HepG2 (cell line): Measurements from ENCODE around the gene TNS1. TPM values are rescaled to one million over a fixed set of nuclear protein-coding genes. Genes with fewer than 3 reads are reported as not detected.
A peak's percentile ranks its signal among the peaks of the same experiment; 100 is the strongest.

ENCODE experiments used
- ATF7-NPFF ChIP-seq: sonication (generic); formaldehyde crosslinking; IDR thresholded peaks from 2 replicates; pipeline ENCODE4 v1.8.1; 2023; ENCODE audit warnings: mild to moderate bottlenecking, low read depth, missing genetic modification reagents, moderate library complexity
- DBP ChIP-seq: sonication (generic); formaldehyde crosslinking; IDR thresholded peaks from 2 replicates; pipeline ENCODE4 v1.4.0; 2020; ENCODE audit warnings: missing genetic modification reagents; ENCODE audit errors: not compliant biosample characterization
- E2F1 ChIP-seq: sonication (generic); formaldehyde crosslinking; IDR thresholded peaks from 2 replicates; pipeline ENCODE4 v1.5.0; 2020; ENCODE audit warnings: missing genetic modification reagents
- ELF1 ChIP-seq: sonication (generic); formaldehyde crosslinking; IDR thresholded peaks from 2 replicates; pipeline ENCODE4 v1.4.0; 2020; ENCODE audit warnings: missing genetic modification reagents
- HES4 ChIP-seq: sonication (generic); formaldehyde crosslinking; IDR thresholded peaks from 2 replicates; pipeline ENCODE4 v1.9.0; 2021; ENCODE audit warnings: mild to moderate bottlenecking, missing genetic modification reagents, borderline replicate concordance
- HNF4A ChIP-seq: sonication (generic); formaldehyde crosslinking; IDR thresholded peaks from 2 replicates; pipeline ENCODE4 v1.4.0; 2020; ENCODE audit warnings: missing genetic modification reagents
- KLF12 ChIP-seq: sonication (generic); formaldehyde crosslinking; IDR thresholded peaks from 2 replicates; pipeline ENCODE4 v1.4.0; 2020; ENCODE audit warnings: missing genetic modification reagents, borderline replicate concordance
- NR2F1 ChIP-seq, 2 experiments: fragments of 450-650 bp in 1 of 2; formaldehyde crosslinking in 1 of 2; IDR thresholded peaks; 2 replicates each; pipeline versions ENCODE4 v1.5.0 to v1.6.1; 2016 to 2020; ENCODE audit warnings: mild to moderate bottlenecking in 1 of 2, missing compliant biosample characterization in 1 of 2, missing genetic modification reagents in 1 of 2, moderate library complexity in 1 of 2
- POLR2AphosphoS2 ChIP-seq: IDR thresholded peaks from 2 replicates; pipeline ENCODE4 v1.6.1; 2011; ENCODE audit warnings: low read depth, low read length, improper control_type of control experiment
- RAD51 ChIP-seq: fragments of 450-650 bp; IDR thresholded peaks from 2 replicates; pipeline ENCODE4 v1.6.1; 2016; ENCODE audit warnings: borderline replicate concordance
- RFX5 ChIP-seq: IDR thresholded peaks from 2 replicates; pipeline ENCODE4 v1.6.1; 2011; ENCODE audit warnings: low read depth, low read length, improper control_type of control experiment
- SOX6 ChIP-seq, 2 experiments: fragments of 450-650 bp in 1 of 2; sonication (generic) in 1 of 2; formaldehyde crosslinking in 1 of 2; IDR thresholded peaks; 2 replicates each; pipeline versions ENCODE4 v1.4.0 to v1.6.1; 2017 to 2020; ENCODE audit warnings: antibody characterized with exemption in 1 of 2, mild to moderate bottlenecking in 1 of 2, missing genetic modification reagents in 1 of 2
- TERF1 ChIP-seq: sonication (generic); formaldehyde crosslinking; IDR thresholded peaks from 2 replicates; pipeline ENCODE4 v1.8.0; 2022; ENCODE audit warnings: mild to moderate bottlenecking, missing genetic modification reagents, moderate library complexity
- THAP7 ChIP-seq: sonication (generic); formaldehyde crosslinking; IDR thresholded peaks from 2 replicates; pipeline ENCODE4 v1.8.1; 2023; ENCODE audit warnings: mild to moderate bottlenecking, missing genetic modification reagents
- ZFAT ChIP-seq: sonication (generic); formaldehyde crosslinking; conservative IDR thresholded peaks from 2 replicates; pipeline ENCODE4 v1.8.1; 2023; ENCODE audit warnings: missing genetic modification reagents, inconsistent platforms
- ZFP36L1 ChIP-seq: sonication (generic); formaldehyde crosslinking; IDR thresholded peaks from 2 replicates; pipeline ENCODE4 v1.8.0; 2022; ENCODE audit warnings: mild to moderate bottlenecking, missing genetic modification reagents, moderate library complexity
- ZFP41 ChIP-seq: sonication (generic); formaldehyde crosslinking; IDR thresholded peaks from 2 replicates; pipeline ENCODE4 v1.4.0; 2020; ENCODE audit warnings: mild to moderate bottlenecking, missing genetic modification reagents, borderline replicate concordance
- ZNF431 ChIP-seq: sonication (generic); formaldehyde crosslinking; IDR thresholded peaks from 2 replicates; pipeline ENCODE4 v1.9.0; 2022; ENCODE audit warnings: missing genetic modification reagents, low read depth, mild to moderate bottlenecking, borderline replicate concordance
- polyA plus RNA-seq, 8 experiments: library from polyadenylated mRNA; depleted of rRNA in 3 of 8; stranded (reverse) in 7 of 8; unstranded in 1 of 8; fragments of >200 nt; fragmentation: Illumina TruSeq in 4 of 8; extraction: Trizol in 4 of 8; gene quantifications; 2 replicates each; pipeline versions ENCODE4 v1.2.1 to v1.2.3, GENCODE V29; 2011 to 2016; ENCODE audit warnings: low read depth in 4 of 8, missing spikeins in 1 of 8, mixed read lengths in 1 of 8; ENCODE audit not compliant: insufficient read depth in 1 of 8
- total RNA-seq, 5 experiments: library from RNA; depleted of rRNA; stranded (reverse); fragments of >200 nt; fragmentation: Illumina TruSeq; extraction: Trizol; gene quantifications; 2 replicates each; pipeline ENCODE4 v1.2.3, GENCODE V29; 2016; ENCODE audit warnings: low read depth in 1 of 5
- TF ChIP-seq, protein P1 (sequence below): sonication (generic); formaldehyde crosslinking; IDR thresholded peaks from 2 replicates; pipeline ENCODE4 v1.4.0; 2020; ENCODE audit warnings: missing genetic modification reagents
- TF ChIP-seq, protein P2 (sequence below): sonication (generic); formaldehyde crosslinking; IDR thresholded peaks from 2 replicates; pipeline ENCODE4 v1.8.0; 2022; ENCODE audit warnings: missing genetic modification reagents, mild to moderate bottlenecking, inconsistent platforms, borderline replicate concordance
- TF ChIP-seq, protein P3 (sequence below): sonication (generic); formaldehyde crosslinking; IDR thresholded peaks from 2 replicates; pipeline ENCODE4 v1.4.0; 2020; ENCODE audit warnings: missing genetic modification reagents

TNS1 gene
- total and polyA plus RNA-seq, 2 of the 13 experiments (the other 11 are each of a cell fraction or from before 2014, with no cell fraction given): 1.9 to 118 TPM

DNA sequence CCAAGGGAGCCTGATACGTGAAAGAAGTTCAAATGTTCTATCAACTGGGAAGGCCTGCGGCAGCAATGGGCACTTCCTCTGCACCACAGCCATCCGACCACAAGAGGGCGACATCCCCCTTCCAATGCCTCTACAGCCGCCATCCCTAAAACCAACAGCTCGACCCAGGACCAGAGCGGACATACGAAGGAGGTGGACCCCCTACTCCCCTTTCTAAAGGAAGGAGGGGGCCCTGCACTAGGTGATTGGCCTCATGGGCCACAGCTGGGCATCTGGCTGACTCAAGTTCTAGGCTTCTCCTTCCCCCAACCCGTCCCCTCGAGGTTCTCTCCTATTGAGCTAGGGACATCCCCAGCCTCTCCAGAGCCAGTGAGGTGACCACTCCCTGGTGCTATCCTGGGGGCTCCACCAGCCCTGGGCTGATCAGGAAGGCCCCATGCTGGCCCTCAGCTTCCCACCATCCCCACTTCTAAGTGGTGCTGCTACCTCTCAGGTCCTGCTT, 217.2 kb downstream of the TNS1 start (continued):
- no peak for TF ChIP-seq SOX6 (IDR thresholded peaks at IDR 0.05)
- TF ChIP-seq SOX6 (CRISPR knock-in tag; IDR thresholded peaks at IDR 0.05): no peak; the same call in 1 of the 2 replicates
- no peak for TF ChIP-seq THAP7 (CRISPR knock-in tag)
- no peak for TF ChIP-seq DBP (CRISPR knock-in tag)
- no peak for TF ChIP-seq POLR2AphosphoS2
- TF ChIP-seq RAD51: no peak
- TF ChIP-seq HNF4A (CRISPR knock-in tag): no peak
- no peak for TF ChIP-seq KLF12 (CRISPR knock-in tag)
- TF ChIP-seq ATF7-NPFF (CRISPR knock-in tag): no peak
- TF ChIP-seq TERF1 (CRISPR knock-in tag): no peak
- peak; percentile 49; the same call in 1 of the 2 replicates for TF ChIP-seq ELF1 (CRISPR knock-in tag)
- no peak for TF ChIP-seq E2F1
- TF ChIP-seq NR2F1 (CRISPR knock-in tag; IDR thresholded peaks at IDR 0.05): no peak
- TF ChIP-seq ZFP36L1: no peak
- TF ChIP-seq ZFP41 (CRISPR knock-in tag): no peak
- no peak for TF ChIP-seq ZFAT (CRISPR knock-in tag)
- no peak for TF ChIP-seq RFX5
- no peak for TF ChIP-seq ZNF431 (CRISPR knock-in tag)
- TF ChIP-seq HES4 (CRISPR knock-in tag): 0 out of 2 replicates have a peak, but pooled peaks have one; percentile 30
- TF ChIP-seq, protein P1, sequence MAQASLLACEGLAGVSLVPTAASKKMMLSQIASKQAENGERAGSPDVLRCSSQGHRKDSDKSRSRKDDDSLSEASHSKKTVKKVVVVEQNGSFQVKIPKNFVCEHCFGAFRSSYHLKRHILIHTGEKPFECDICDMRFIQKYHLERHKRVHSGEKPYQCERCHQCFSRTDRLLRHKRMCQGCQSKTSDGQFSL (CRISPR knock-in tag): no peak
- TF ChIP-seq, protein P2, sequence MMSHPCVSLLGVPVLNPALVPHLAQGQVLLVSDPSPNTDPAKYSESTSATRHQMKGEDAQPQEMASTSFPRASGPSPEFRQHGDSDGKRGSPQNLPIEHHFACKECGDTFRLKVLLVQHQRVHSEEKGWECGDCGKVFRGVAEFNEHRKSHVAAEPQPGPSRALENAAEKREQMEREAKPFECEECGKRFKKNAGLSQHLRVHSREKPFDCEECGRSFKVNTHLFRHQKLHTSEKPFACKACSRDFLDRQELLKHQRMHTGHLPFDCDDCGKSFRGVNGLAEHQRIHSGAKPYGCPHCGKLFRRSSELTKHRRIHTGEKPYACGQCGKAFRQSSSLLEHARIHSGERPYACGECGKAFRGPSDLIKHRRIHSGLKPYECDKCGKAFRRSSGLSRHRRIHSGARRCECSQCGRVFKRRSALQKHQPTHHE: no peak
- TF ChIP-seq, protein P3, sequence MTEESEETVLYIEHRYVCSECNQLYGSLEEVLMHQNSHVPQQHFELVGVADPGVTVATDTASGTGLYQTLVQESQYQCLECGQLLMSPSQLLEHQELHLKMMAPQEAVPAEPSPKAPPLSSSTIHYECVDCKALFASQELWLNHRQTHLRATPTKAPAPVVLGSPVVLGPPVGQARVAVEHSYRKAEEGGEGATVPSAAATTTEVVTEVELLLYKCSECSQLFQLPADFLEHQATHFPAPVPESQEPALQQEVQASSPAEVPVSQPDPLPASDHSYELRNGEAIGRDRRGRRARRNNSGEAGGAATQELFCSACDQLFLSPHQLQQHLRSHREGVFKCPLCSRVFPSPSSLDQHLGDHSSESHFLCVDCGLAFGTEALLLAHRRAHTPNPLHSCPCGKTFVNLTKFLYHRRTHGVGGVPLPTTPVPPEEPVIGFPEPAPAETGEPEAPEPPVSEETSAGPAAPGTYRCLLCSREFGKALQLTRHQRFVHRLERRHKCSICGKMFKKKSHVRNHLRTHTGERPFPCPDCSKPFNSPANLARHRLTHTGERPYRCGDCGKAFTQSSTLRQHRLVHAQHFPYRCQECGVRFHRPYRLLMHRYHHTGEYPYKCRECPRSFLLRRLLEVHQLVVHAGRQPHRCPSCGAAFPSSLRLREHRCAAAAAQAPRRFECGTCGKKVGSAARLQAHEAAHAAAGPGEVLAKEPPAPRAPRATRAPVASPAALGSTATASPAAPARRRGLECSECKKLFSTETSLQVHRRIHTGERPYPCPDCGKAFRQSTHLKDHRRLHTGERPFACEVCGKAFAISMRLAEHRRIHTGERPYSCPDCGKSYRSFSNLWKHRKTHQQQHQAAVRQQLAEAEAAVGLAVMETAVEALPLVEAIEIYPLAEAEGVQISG (CRISPR knock-in tag): peak; percentile 26; the same call in 1 of the 2 replicates
